Activated CD8-positive, alpha-beta memory T cell treated with anti-CD3 and anti-CD28 coated beads, Interleukin-2, amount 50 U/mL, for 4 hours (primary cell): ENCODE results near the gene GNAQ.
"Not testable (repeated sequence)": the region's sequence is repeated elsewhere in the genome, so short reads cannot be mapped to it uniquely, and the experiment has no call there.

Experiments used
- DNase-seq: peaks from one replicate; pipeline ENCODE4 v3.0.0-alpha.2; 2020

Gene GNAQ

DNA sequence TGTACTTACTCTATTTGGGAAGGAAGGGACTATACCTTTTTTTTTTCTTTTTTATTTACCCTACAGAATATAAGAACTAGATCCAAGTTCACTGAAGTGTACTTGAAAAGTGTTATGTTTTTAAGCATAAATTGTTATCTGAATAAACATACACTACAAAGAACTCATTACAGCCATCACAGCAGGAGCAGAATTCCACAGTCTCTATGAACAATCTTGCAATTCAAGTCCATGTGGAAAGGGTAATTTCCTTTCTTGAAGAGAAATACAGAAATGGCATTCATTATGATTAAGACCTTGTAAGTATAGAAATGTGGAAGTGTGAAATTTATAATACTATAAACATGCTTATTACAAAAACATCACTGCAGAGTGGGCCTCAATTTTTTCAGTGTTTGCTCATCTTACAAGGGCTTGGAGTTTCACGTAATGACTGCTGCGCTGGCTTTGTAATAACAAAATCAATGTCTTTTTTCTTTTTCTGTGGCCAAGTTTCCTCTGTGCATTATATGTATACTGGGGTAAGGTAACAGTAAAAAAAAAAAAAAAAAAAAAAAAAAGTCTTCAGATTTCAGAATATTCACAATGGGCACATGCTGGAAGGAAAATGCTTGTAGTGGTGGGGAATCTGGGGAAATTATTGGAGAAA lies 306.4 kb downstream of the GNAQ start:
- no peak for DNase-seq

DNA sequence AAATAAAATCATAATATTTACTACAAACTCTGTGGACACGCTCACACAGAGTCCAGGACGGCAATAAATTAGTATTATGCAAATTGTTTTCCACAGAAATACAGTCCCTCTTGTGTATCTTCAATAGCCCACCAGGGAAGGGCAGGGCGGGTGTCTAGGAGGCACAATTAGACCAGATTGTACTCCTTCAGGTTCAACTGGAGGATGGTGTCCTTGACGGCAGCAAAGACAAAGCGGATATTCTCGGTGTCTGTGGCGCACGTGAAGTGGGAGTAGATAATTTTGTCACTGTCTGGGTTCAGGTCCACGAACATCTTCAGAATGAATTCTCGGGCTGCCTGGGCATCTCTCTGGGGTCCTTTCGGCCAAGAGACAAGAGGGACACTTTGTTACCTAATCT lies 310.5 kb downstream of the GNAQ start:
- not testable (repeated sequence) for DNase-seq

DNA sequence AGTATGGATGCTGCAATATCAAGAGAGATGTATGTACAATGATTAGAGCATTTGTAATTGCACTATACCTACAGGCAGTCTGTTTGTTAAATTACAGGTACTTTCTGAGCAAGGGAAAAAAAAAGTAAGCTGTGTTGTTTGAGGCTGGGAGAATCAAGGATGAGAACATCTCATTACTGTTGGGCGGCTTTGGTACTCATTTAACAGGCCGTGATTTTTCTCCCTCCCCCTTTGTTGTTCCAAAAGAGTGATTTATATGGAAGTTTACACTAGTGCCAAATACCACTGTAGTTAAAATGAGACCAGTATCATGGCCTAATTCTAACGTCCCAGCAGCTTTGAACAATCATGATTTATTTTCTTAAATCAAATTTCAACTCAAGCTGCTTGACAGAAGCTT lies 312.3 kb downstream of the GNAQ start:
- no peak for DNase-seq

DNA sequence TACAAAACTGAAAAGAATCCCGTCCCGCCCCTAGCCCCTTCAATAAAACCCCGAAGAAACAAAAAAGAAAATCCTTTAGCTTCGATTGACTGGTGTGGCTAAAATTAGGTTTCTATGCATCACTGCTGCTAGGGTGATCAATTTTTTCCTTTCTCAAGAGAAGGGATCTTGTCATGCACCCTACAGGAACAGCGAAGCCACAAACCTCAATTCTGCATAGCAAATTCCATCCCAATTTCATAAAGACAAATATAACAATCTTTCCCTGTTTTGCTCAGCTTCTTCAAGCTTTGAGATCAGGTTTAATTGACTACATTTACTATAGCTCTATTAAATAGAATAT lies 313.3 kb downstream of the GNAQ start:
- DNase-seq: not testable (repeated sequence)

DNA sequence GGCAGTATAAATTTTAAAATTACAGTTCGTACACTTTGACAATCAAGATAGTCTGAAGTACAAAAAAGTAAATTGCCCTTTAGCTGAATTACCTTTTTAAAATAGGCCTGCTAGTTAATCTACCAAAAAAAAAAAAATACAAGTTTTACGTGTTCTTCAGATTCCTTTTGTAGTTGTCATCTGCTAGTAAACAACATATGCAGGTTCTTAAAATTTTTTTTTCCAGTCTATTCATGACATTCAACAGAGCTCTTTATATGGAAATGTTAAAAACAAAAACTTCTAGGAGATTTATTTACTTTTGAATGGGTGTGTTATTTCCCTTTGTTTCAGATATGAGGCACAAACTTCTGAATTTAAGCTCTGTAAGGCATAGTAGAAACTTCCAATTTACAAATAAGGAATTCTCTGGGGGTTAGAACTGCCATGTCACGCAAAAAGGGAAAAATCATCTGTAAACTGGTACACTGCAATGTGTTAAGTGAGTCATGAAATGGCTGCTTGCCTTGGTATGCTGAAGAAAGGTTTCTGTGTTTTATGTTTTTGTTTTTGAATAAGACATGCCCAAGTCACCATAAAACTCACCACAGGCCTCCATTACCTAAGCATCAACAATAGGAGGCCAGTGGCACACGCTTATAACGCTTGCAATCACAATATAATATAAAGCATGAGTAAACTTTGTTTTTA lies 313.9 kb downstream of the GNAQ start:
- not testable (repeated sequence) for DNase-seq

GRCh38 chr9:77714077-77714549 lies 317.5 kb downstream of the GNAQ start:
- DNase-seq: no peak

- no peak for DNase-seq
Observed at GRCh38 chr9:77712533-77713130, 319.0 kb downstream of the GNAQ start.

- DNase-seq: no peak
Observed at GRCh38 chr9:77710965-77711648, 320.5 kb downstream of the GNAQ start.

GRCh38 chr9:77710316-77710715 lies 321.3 kb downstream of the GNAQ start:
- no peak for DNase-seq

DNA sequence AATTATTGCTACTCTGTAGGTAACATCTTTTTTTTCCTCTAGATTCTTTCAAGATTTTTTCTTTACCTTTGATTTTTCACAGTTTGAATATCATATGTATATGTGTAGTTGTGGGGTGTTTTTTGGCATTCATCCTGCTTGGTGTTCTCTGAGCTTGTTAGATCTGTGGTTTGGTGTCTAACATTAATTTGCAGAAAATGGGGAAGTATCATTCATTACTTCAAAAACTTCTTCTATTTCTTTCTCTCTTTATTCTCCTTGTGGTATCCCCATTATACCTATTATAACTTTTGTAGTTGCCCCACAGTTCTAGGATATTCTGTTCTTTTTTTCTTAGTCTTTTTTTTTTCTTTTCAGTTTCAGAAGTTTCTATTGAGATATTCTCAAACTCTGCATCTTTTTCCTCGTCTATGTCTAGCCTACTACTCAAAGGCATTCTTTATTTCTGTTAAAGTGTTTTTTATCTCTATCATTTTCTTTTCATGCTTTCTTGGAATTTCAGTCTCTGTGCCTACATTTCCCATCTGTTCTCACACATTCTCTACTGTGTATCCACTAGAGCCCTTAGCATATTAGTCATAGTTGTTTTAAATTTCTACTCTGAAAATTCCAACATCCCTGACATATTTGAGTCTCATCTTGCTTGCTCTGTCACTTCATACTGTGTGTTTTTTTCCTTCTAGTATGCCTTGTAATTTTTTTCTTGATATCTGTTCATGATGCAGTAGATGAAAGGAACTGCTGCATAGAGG lies 323.4 kb downstream of the GNAQ start:
- DNase-seq: no peak

DNA sequence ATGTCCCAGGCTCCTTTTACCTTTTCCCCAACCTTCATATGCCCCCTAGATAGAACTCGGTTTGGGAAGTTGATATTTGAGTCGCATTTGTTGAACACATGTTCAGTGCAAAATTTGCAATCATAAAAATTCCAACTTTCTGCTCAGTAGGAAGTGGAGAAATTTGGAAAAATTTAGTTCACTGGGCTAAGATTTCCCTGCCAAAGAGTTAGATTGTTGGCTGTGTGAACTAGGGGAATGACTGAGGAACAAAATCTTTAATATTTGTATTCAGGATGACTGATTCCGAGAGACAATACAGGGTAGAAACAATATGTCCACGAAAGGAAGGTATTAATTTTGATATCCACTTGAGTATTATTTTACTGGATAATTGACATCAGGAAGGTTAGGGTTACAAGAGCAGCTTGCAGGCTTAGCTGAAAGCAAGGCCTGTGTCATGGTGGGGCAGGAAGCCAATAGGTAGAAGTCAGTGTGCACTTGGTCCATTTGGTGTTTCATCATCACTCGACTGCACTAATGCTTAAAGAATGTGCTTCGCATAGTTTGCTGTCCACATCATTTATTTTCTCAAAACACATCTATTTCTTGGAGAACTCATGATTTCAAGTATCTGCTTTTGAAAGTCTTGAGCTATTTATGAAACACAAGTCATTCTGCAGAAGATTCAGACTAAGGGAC lies 324.1 kb downstream of the GNAQ start:
- DNase-seq: no peak

DNA sequence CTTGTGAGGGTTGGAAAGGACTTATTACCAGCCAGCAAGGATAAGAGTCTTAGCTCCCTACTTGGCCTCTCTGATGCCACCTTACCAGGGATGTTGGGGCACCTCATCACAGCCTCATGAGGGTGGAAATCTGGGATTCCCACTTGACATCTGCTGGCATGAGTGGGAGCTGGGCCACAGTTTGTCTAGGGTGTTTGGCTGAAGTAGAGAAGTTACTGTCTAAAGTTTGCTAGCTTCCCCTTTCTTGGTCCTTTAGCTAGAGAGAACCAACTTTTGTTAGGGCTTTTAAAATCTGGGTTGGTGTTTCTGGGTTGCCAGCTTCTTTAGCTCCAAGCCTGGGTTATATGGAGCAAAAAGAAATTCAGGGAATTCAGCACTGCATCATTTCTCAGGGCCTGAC lies 326.0 kb downstream of the GNAQ start:
- DNase-seq: no peak

DNA sequence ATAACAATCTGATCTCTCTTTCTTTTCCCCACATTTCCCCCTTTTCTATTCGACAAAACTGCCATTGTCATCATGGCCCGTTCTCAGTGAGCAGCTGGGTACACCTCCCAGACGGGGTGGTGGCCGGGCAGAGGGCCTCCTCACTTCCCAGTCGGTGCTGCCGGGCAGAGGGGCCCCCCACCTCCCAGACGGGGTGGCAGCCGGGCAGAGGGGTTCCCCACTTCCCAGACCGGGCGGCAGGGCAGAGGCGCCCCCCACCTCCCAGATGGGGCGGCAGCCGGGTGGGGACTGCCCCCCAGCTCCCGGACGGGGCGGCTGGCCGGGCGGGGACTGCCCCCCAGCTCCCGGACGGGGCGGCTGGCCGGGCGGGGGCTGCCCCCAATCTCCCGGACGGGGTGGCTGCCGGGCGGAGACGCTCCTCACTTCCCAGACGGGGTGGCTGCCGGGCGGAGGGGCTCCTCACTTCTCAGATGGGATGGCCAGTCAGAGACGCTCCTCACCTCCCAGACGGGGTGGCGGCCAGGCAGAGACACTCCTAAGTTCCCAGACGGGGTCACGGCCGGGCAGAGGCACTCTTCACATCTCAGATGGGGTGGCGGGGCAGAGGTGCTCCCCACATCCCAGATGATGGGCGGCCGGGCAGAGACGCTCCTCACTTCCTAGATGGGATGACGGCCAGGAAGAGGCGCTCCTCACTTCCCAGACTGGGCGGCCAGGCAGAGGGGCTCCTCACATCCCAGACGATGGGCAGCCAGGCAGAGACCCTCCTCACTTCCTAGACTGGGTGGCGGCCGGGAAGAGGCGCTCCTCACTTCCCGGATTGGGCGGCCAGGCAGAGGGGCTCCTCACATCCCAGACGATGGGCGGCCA lies 328.9 kb downstream of the GNAQ start:
- not testable (repeated sequence) for DNase-seq

DNA sequence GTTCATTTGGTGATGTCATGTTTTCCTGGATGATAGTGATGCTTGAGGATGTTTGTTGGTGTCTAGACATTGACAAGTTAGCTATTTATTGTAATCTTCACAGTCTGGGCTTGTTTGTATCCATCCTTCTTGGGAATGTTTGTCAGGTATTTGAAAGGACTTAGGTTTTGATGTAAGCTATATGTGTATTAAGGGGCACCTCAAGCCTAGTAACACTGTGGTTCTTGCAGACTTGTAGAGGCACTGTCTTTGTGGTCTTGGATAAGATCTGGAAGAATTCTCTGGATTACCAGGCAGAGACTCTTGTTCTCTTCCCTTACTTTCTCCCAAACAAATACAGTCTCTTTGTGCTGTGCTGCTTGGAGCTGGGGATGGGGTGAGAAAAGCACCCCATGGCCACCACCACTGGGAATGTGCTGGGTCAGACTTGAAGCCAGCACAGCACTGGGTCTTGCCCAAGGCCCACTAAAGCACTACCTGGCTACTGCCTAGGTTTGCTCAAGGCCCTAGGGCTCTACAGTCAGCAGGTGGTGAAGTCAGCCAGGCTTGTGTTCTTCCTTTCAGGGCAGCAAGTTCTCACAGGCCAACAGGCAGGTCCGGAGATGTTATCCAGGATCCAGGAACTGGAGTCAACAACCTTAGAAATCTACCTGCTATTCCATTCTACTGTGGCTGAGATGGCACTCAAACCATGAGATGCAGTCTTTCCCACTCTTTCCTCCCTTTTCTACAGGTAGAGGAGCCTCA lies 334.2 kb downstream of the GNAQ start:
- DNase-seq: no peak

- not testable (repeated sequence) for DNase-seq
Observed at GRCh38 chr9:77690723-77691122, 340.9 kb downstream of the GNAQ start.

GRCh38 chr9:77690119-77690518 lies 341.5 kb downstream of the GNAQ start:
- DNase-seq: not testable (repeated sequence)

GRCh38 chr9:77687737-77688136 lies 343.9 kb downstream of the GNAQ start:
- not testable (repeated sequence) for DNase-seq

- no peak for DNase-seq
Observed at GRCh38 chr9:77680581-77680980, 351.0 kb downstream of the GNAQ start.

DNA sequence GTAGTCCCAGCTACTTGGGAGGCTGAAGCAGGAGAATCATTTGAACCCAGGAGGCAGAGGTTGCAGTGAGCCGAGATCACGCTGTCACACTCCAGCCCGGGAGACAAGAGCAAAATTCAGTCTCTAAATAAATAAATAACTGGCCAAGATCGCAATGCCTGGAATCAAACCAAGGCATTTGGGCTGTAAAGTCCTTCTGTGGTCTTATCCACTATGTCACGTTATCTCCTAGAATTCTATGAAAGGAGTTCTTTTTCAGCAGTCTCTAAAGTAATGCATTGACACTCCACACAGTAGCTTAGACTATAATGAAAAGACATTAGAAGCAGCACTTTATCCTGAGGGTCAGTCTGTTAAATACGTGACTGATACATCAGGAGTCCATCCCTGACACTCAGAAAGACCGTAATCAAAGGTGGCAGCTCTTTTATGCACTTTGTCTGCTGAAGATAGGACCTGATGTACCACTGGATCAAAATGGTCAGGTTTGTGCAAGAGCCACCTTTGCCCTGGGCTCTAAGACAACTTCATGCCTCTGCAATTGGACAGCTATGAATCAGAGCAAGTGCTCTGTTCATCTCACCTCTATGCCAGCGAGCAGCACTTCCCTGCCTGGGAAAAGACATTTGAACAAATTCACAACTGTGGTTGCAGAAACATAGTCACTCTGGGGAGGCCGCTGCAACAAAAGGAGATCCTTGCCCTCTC lies 351.8 kb downstream of the GNAQ start:
- DNase-seq: no peak

DNA sequence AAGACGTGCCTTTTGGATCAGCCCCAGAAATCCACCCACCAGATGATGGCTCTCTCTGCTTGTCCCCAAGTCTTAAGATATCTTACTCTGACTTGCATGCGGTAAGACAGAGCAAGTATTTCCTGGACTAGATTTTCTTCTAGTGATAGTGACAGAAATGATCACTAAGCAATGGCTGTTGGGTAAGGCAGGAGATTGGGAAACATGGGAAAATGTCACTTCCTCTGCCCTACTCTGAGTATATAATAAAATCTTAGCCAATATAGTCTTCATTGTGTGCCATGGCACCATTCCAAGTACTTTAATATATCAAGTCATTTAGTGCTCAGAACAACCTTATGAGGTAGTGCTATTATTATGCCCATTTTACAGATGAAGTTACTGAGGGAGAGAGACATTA lies 352.5 kb downstream of the GNAQ start:
- no peak for DNase-seq
